ENCODE data around the gene UGT3A1.

DNA sequence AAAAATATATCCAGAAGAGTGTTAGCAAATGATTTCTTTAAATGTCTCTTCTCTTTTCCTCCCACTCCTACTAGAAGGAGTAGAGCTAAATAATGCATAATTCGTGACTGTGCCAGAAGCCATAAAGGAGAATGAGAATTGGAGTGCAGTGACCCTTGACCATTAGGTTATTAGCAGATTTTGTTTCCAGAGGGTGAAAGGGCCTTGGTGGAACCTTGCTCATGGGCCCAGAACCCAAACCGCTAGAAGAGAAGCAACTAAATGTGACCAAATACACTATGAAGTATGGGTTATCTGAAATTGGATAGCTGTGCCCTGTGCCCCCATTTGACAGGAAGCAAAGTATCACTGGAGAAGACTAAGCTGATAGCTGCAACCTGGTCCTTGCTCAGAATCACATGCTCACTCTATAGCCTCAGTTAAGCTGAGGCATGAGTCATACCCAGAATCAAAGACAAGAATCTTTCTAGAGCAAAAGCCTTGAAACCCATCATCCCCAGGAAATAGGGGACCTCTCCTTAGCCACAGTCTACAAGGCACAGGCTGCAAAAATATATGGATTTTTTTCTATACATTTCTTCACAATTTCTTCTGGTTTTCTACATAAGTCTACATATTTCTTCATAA is 89.0 kb downstream of the UGT3A1 start:
- TF ChIP-seq YY1 (IDR thresholded peaks at IDR 0.05; ENCODE audit: insufficient read depth, insufficient read length) (no peak), SUZ12 (IDR thresholded peaks at IDR 0.05; ENCODE audit: extremely low read depth, insufficient read depth, insufficient read length) (no peak), ZNF274 (IDR thresholded peaks at IDR 0.05; ENCODE audit: low read depth, low read length) (no peak)

All from NT2/D1 (cell line).